ENCODE measurements around the gene PVR. TPM values are rescaled to one million over a fixed set of nuclear protein-coding genes. Genes with fewer than 3 reads are reported as not detected.

Gene PVR
- total RNA-seq, 2 experiments from 2014 or later: 0.67 to 0.82 TPM

GRCh38 chr19:44698492-44699201, 54.9 kb downstream of the PVR start, which contains the start of gene CEACAM16:
Gene CEACAM16 (plus strand): TSS chr19:44699151. CDS start chr19:44701457, 2,306 bp downstream.
- intact Hi-C loops (cut with DNase I, micrococcal nuclease): no loop called here
- Mint-ChIP-seq H3K4me3 (no peak within 1 kb of the TSS), H3K4me1 (ENCODE audit: low read depth) (peaks cover 5% of the 10 kb centered on the region), H3K9me3 (no peaks in the 10 kb centered on the region), H3K27me3 (peaks cover 5% of the 10 kb centered on the region), H3K27ac (no peak within 1 kb of the TSS), H3K36me3 (ENCODE audit: low read depth) (no peaks in the 10 kb centered on the region)
- Histone ChIP-seq H3K36me3 (ENCODE audit: insufficient read depth, low read length) (no peaks in the 10 kb centered on the region), H3K4me3 (ENCODE audit: low read length) (no peak within 1 kb of the TSS), H3K27ac (ENCODE audit: low read depth in 1 of 2, low read length in 2 of 2) (no peak within 1 kb of the TSS), H3K4me1 (ENCODE audit: insufficient read depth, low read length) (peaks cover 4% of the 10 kb centered on the region), H3K9me3 (ENCODE audit: control insufficient read depth in 1 of 2, insufficient read depth in 1 of 2, low read length in 2 of 2) (peaks cover 0 to 5% of the 10 kb centered on the region in 2 experiments), H3K27me3 (ENCODE audit: control insufficient read depth in 1 of 2, insufficient read depth in 2 of 2, low read length in 2 of 2) (no peaks in the 10 kb centered on the region)
- DNase-seq (no peak), ATAC-seq (ENCODE audit: poor library complexity) (no peak)
- POLR2A ChIA-PET: no interaction called here
- TF ChIP-seq CTCF (IDR thresholded peaks at IDR 0.05): no peak
- CTCF ChIA-PET: no interaction called here

- Mint-ChIP-seq H3K27me3 (peaks cover 5% of the 10 kb centered on the region), H3K4me3 (no peak overlapping the region), H3K4me1 (ENCODE audit: low read depth) (no peaks in the 10 kb centered on the region), H3K9me3 (no peaks in the 10 kb centered on the region), H3K27ac (no peak overlapping the region), H3K36me3 (ENCODE audit: low read depth) (no peaks in the 10 kb centered on the region)
- Histone ChIP-seq H3K27me3 (ENCODE audit: control insufficient read depth in 1 of 2, insufficient read depth in 2 of 2, low read length in 2 of 2) (no peaks in the 10 kb centered on the region), H3K27ac (ENCODE audit: low read depth in 1 of 2, low read length in 2 of 2) (no peak overlapping the region), H3K4me1 (ENCODE audit: insufficient read depth, low read length) (no peaks in the 10 kb centered on the region), H3K36me3 (ENCODE audit: insufficient read depth, low read length) (no peaks in the 10 kb centered on the region), H3K4me3 (ENCODE audit: low read length) (no peak overlapping the region), H3K9me3 (ENCODE audit: control insufficient read depth in 1 of 2, insufficient read depth in 1 of 2, low read length in 2 of 2) (peaks cover 0 to 5% of the 10 kb centered on the region in 2 experiments)
- intact Hi-C loops (cut with DNase I, micrococcal nuclease): no loop called here
- ChIA-PET CTCF (no interaction called here), POLR2A (no interaction called here)
- DNase-seq (no peak), ATAC-seq (ENCODE audit: poor library complexity) (no peak)
- TF ChIP-seq CTCF (IDR thresholded peaks at IDR 0.05): no peak
Measured at GRCh38 chr19:44700547-44700946, 56.8 kb downstream of the PVR start.

GRCh38 chr19:44701228-44701627, 57.5 kb downstream of the PVR start:
- Mint-ChIP-seq H3K9me3 (no peaks in the 10 kb centered on the region), H3K27ac (no peak overlapping the region), H3K4me1 (ENCODE audit: low read depth) (no peaks in the 10 kb centered on the region), H3K4me3 (no peak overlapping the region), H3K27me3 (peaks cover 5% of the 10 kb centered on the region), H3K36me3 (ENCODE audit: low read depth) (no peaks in the 10 kb centered on the region)
- DNase-seq (no peak), ATAC-seq (ENCODE audit: poor library complexity) (no peak)
- POLR2A ChIA-PET: no interaction called here
- no peak for TF ChIP-seq CTCF (IDR thresholded peaks at IDR 0.05)
- H3K4me1 ChIP-seq (ENCODE audit: insufficient read depth, low read length): no peaks in the 10 kb centered on the region
- H3K27me3 ChIP-seq (ENCODE audit: control insufficient read depth in 1 of 2, insufficient read depth in 2 of 2, low read length in 2 of 2): no peaks in the 10 kb centered on the region
- intact Hi-C loops (cut with DNase I, micrococcal nuclease): no loop called here
- peaks cover 0 to 5% of the 10 kb centered on the region in 2 experiments for H3K9me3 ChIP-seq (ENCODE audit: control insufficient read depth in 1 of 2, insufficient read depth in 1 of 2, low read length in 2 of 2)
- H3K36me3 ChIP-seq (ENCODE audit: insufficient read depth, low read length): no peaks in the 10 kb centered on the region
- H3K27ac ChIP-seq (ENCODE audit: low read depth in 1 of 2, low read length in 2 of 2): no peak overlapping the region
- no peak overlapping the region for H3K4me3 ChIP-seq (ENCODE audit: low read length)
- CTCF ChIA-PET: no interaction called here

Data from CD4-positive, alpha-beta T cell (primary cell).